GM23338 (cell line): ENCODE results near the gene ENTHD1. TPM values are rescaled to one million over a fixed set of nuclear protein-coding genes. Genes with fewer than 3 reads are reported as not detected.

Experiments
- ATAC-seq: fragments of 200-7000 bp; cut with Tn5 transposase; 3 replicates; pipeline ENCODE4 v1.9.1; 2020
- DNase-seq: peaks from one replicate; pipeline ENCODE4 v3.0.0-alpha.2; 2015; ENCODE audit warnings: low spot score
- H2AFZ ChIP-seq: fragments of 200-600 bp; sonication (generic); 2 replicates; pipeline ENCODE4 v1.8.0; 2016; ENCODE audit warnings: antibody characterized with exemption, mild to moderate bottlenecking, moderate library complexity
- H3F3A ChIP-seq: fragments of 200-600 bp; sonication (generic); replicated peaks from 2 replicates; pipeline ENCODE4 v1.8.0; 2017; ENCODE audit warnings: antibody characterized with exemption, mixed run types, low read depth
- H3K27ac ChIP-seq: fragments of 200-600 bp; sonication (generic); 2 replicates; pipeline ENCODE4 v1.6.1; 2016; ENCODE audit warnings: low read depth
- H3K27me3 ChIP-seq: fragments of 200-600 bp; sonication (generic); 2 replicates; pipeline ENCODE4 v1.8.0; 2016; ENCODE audit warnings: mild to moderate bottlenecking, mixed run types, moderate library complexity; ENCODE audit not compliant: insufficient read depth
- H3K36me3 ChIP-seq: fragments of 200-600 bp; sonication (generic); 2 replicates; pipeline ENCODE4 v1.8.0; 2016; ENCODE audit warnings: mild to moderate bottlenecking; ENCODE audit not compliant: insufficient read depth
- H3K4me1 ChIP-seq: fragments of 200-600 bp; sonication (generic); 2 replicates; pipeline ENCODE4 v1.8.0; 2016; ENCODE audit warnings: mild to moderate bottlenecking, moderate library complexity; ENCODE audit not compliant: insufficient read depth
- H3K4me2 ChIP-seq: fragments of 200-600 bp; sonication (generic); 2 replicates; pipeline ENCODE4 v1.7.1; 2017; ENCODE audit warnings: mixed run types
- H3K4me3 ChIP-seq: fragments of 200-600 bp; sonication (generic); 2 replicates; pipeline ENCODE4 v1.6.1; 2016; ENCODE audit warnings: mixed run types
- H3K79me2 ChIP-seq: fragments of 200-600 bp; sonication (generic); replicated peaks from 2 replicates; pipeline ENCODE4 v1.8.0; 2017; ENCODE audit warnings: mild to moderate bottlenecking; ENCODE audit not compliant: insufficient read depth
- H3K9me2 ChIP-seq: fragments of 200-600 bp; sonication (generic); 2 replicates; pipeline ENCODE4 v1.8.0; 2017; ENCODE audit not compliant: insufficient read depth
- H4K20me1 ChIP-seq: fragments of 200-600 bp; sonication (generic); replicated peaks from 2 replicates; pipeline ENCODE4 v1.8.0; 2017; ENCODE audit warnings: mild to moderate bottlenecking; ENCODE audit not compliant: insufficient read depth
- H3K27ac Mint-ChIP-seq: 2 replicates; pipeline ENCODE4 v1.8.0; 2020; ENCODE audit warnings: inconsistent platforms, mild to moderate bottlenecking, moderate library complexity, mixed read lengths
- H3K27me3 Mint-ChIP-seq: 3 replicates; pipeline ENCODE4 v1.8.0; 2022; ENCODE audit warnings: low read depth, mild to moderate bottlenecking, moderate library complexity, mixed read lengths, inconsistent platforms; ENCODE audit not compliant: insufficient read depth, poor library complexity
- H3K36me3 Mint-ChIP-seq: 3 replicates; pipeline ENCODE4 v1.8.0; 2021; ENCODE audit warnings: low read depth, mild to moderate bottlenecking, inconsistent platforms, moderate library complexity, mixed read lengths
- H3K4me1 Mint-ChIP-seq: 3 replicates; pipeline ENCODE4 v1.8.0; 2020; ENCODE audit warnings: mild to moderate bottlenecking, inconsistent platforms, mixed read lengths
- H3K4me3 Mint-ChIP-seq: 3 replicates; pipeline ENCODE4 v1.8.0; 2021; ENCODE audit warnings: moderate library complexity, mild to moderate bottlenecking, inconsistent platforms, mixed read lengths
- H3K9me3 Mint-ChIP-seq: 3 replicates; pipeline ENCODE4 v1.8.0; 2020; ENCODE audit warnings: moderate library complexity, mild to moderate bottlenecking, inconsistent platforms, mixed read lengths
- CREB1 ChIP-seq: fragments of 250-450 bp; sonication (Bioruptor Pico); IDR thresholded peaks from 2 replicates; pipeline ENCODE4 v1.5.0; 2020; ENCODE audit warnings: low read depth, mild to moderate bottlenecking, moderate library complexity
- CTCF ChIP-seq, 2 experiments: fragments of 200-600 bp in 1 of 2; sonication (generic) in 1 of 2; conservative IDR thresholded peaks; 2 replicates each; pipeline versions ENCODE4 v1.5.1 to v1.6.1; 2016 to 2017; ENCODE audit warnings: antibody characterized with exemption in 2 of 2, low read depth in 2 of 2, mild to moderate bottlenecking in 2 of 2, moderate library complexity in 1 of 2
- ETS1 ChIP-seq: IDR thresholded peaks from 2 replicates; pipeline ENCODE4 v1.6.1; 2016; ENCODE audit warnings: antibody characterized with exemption
- EZH2 ChIP-seq: fragments of 200-600 bp; sonication (generic); IDR thresholded peaks from one replicate; pipeline ENCODE4 v1.8.0; 2017; ENCODE audit warnings: antibody characterized with exemption, mild to moderate bottlenecking, low read depth; ENCODE audit not compliant: unreplicated experiment
- EZH2phosphoT487 ChIP-seq: fragments of 200-600 bp; sonication (generic); IDR thresholded peaks from one replicate; pipeline ENCODE4 v1.8.1; 2018; ENCODE audit warnings: antibody characterized with exemption; ENCODE audit not compliant: unreplicated experiment
- JUNB ChIP-seq: IDR thresholded peaks from one replicate; pipeline ENCODE4 v1.6.1; 2016; ENCODE audit warnings: antibody characterized with exemption; ENCODE audit not compliant: unreplicated experiment
- NANOG ChIP-seq: IDR thresholded peaks from 2 replicates; pipeline ENCODE4 v1.6.1; 2016; ENCODE audit warnings: antibody characterized with exemption, borderline replicate concordance
- POLR2AphosphoS5 ChIP-seq: IDR thresholded peaks from 2 replicates; pipeline ENCODE4 v1.6.1; 2016; ENCODE audit warnings: antibody characterized with exemption, low read depth
- STAT1 ChIP-seq: IDR thresholded peaks from one replicate; pipeline ENCODE4 v1.6.1; 2016; ENCODE audit warnings: antibody characterized with exemption; ENCODE audit not compliant: unreplicated experiment
- ZNF114 ChIP-seq: fragments of 250-450 bp; sonication (Bioruptor Pico); IDR thresholded peaks from 2 replicates; pipeline ENCODE4 v1.5.0; 2020; ENCODE audit warnings: mild to moderate bottlenecking, moderate library complexity
- ZNF331 ChIP-seq: fragments of 250-450 bp; sonication (Bioruptor Pico); IDR thresholded peaks from 2 replicates; pipeline ENCODE4 v1.5.0; 2020; ENCODE audit warnings: low read depth, mild to moderate bottlenecking, moderate library complexity
- ZNF462 ChIP-seq: fragments of 250-450 bp; sonication (Bioruptor Pico); IDR thresholded peaks from 2 replicates; pipeline ENCODE4 v1.5.0; 2020; ENCODE audit warnings: mild to moderate bottlenecking, moderate library complexity
- polyA plus RNA-seq: library from polyadenylated mRNA; unstranded; fragments of >200 nt; fragmentation: Nextera tagmentation; extraction: Ambion mirVana; gene quantifications from 2 replicates; pipeline ENCODE4 v1.2.1, GENCODE V29; 2016
- total RNA-seq: library from RNA; depleted of rRNA; stranded (reverse); fragments of >200 nt; shearing (Covaris generic); gene quantifications from 2 replicates; pipeline ENCODE4 v1.2.3, GENCODE V29; 2014

The ENTHD1 gene
- total and polyA plus RNA-seq, 2 experiments from 2014 or later = not detected

GRCh38 chr22:39859903-39860588, 33.5 kb downstream of the ENTHD1 start:
- Histone ChIP-seq H3K27me3 (no peaks in the 10 kb centered on the region), H3K9me2 (no peaks in the 10 kb centered on the region), H3K27ac (no peak overlapping the region), H3K36me3 (no peaks in the 10 kb centered on the region), H3K4me3 (no peak overlapping the region), H4K20me1 (no peaks in the 10 kb centered on the region), H2AFZ (no peak overlapping the region), H3F3A (no peaks in the 10 kb centered on the region), H3K4me2 (no peak overlapping the region), H3K4me1 (no peaks in the 10 kb centered on the region), H3K79me2 (no peaks in the 10 kb centered on the region)
- Mint-ChIP-seq H3K27ac (no peak overlapping the region), H3K4me1 (no peaks in the 10 kb centered on the region), H3K4me3 (no peak overlapping the region), H3K36me3 (no peaks in the 10 kb centered on the region), H3K27me3 (no peaks in the 10 kb centered on the region), H3K9me3 (no peaks in the 10 kb centered on the region)
- ATAC-seq = no peak
- no peak for DNase-seq
- no peak for TF ChIP-seq ZNF331 (CRISPR knock-in tag)
- TF ChIP-seq NANOG = no peak
- TF ChIP-seq EZH2phosphoT487 = no peak
- no peak for TF ChIP-seq EZH2

- DNase-seq = no peak
- H3K27ac Mint-ChIP-seq = no peak overlapping the region
- no peaks in the 10 kb centered on the region for H3K9me3 Mint-ChIP-seq
- H3K36me3 Mint-ChIP-seq = no peaks in the 10 kb centered on the region
- Histone ChIP-seq H2AFZ (no peak overlapping the region), H3K36me3 (no peaks in the 10 kb centered on the region), H3F3A (no peaks in the 10 kb centered on the region), H3K79me2 (no peaks in the 10 kb centered on the region), H3K4me2 (no peak overlapping the region), H4K20me1 (no peaks in the 10 kb centered on the region), H3K27ac (no peak overlapping the region), H3K4me1 (no peaks in the 10 kb centered on the region), H3K27me3 (no peaks in the 10 kb centered on the region), H3K9me2 (no peaks in the 10 kb centered on the region), H3K4me3 (no peak overlapping the region)
- no peaks in the 10 kb centered on the region for H3K4me1 Mint-ChIP-seq
- no peak overlapping the region for H3K4me3 Mint-ChIP-seq
- H3K27me3 Mint-ChIP-seq = no peaks in the 10 kb centered on the region
- ATAC-seq = no peak
- no peak for TF ChIP-seq ZNF114 (CRISPR knock-in tag)
- no peak for TF ChIP-seq CREB1 (CRISPR knock-in tag)
- TF ChIP-seq NANOG = no peak
- TF ChIP-seq STAT1 = no peak
- no peak for TF ChIP-seq EZH2
- no peak for TF ChIP-seq ETS1
- TF ChIP-seq EZH2phosphoT487 = no peak
- no peak for TF ChIP-seq CTCF (conservative IDR thresholded peaks at IDR 0.05; ENCODE audit: low read depth in 2 of 2)
- TF ChIP-seq JUNB = no peak
- TF ChIP-seq POLR2AphosphoS5 = no peak
- TF ChIP-seq ZNF331 (CRISPR knock-in tag) = no peak
- no peak for TF ChIP-seq ZNF462
These were observed 37.0 kb downstream of the ENTHD1 start for GRCh38 chr22:39856588-39856987.
